T-helper 1 cell treated with Interleukin-12 subunit alpha and Interleukin-12 subunit beta and Interleukin-4 antibody, amounts not matched to agents 30 μg/mL and 1 μg/mL, for 36 hours (primary cell): Measurements from ENCODE around the gene TRAF4.
"Not testable (repeated sequence)": the region's sequence is repeated elsewhere in the genome, so short reads cannot be mapped to it uniquely, and the experiment has no call there.

Experiments
- H3K27ac Mint-ChIP-seq: one replicate; pipeline ENCODE4 v1.8.0; 2021; ENCODE audit warnings: mild to moderate bottlenecking, mixed read lengths
- H3K27me3 Mint-ChIP-seq: one replicate; pipeline ENCODE4 v1.8.0; 2021; ENCODE audit warnings: low read depth, mixed read lengths
- H3K36me3 Mint-ChIP-seq: one replicate; pipeline ENCODE4 v1.8.0; 2021; ENCODE audit warnings: low read depth, mixed read lengths
- H3K4me1 Mint-ChIP-seq: one replicate; pipeline ENCODE4 v1.8.0; 2021; ENCODE audit warnings: low read depth, mixed read lengths
- H3K4me3 Mint-ChIP-seq: one replicate; pipeline ENCODE4 v1.8.0; 2021; ENCODE audit warnings: mild to moderate bottlenecking, moderate library complexity, mixed read lengths
- H3K9me3 Mint-ChIP-seq: one replicate; pipeline ENCODE4 v1.8.0; 2021; ENCODE audit warnings: mixed read lengths

The TRAF4 gene

GRCh38 chr17:28734712-28735241, 9.0 kb upstream of the TRAF4 start:
- peaks cover 22% of the 10 kb centered on the region for H3K4me1 Mint-ChIP-seq
- H3K4me3 Mint-ChIP-seq = no peak overlapping the region
- H3K9me3 Mint-ChIP-seq = no peaks in the 10 kb centered on the region
- H3K27me3 Mint-ChIP-seq = no peaks in the 10 kb centered on the region
- H3K36me3 Mint-ChIP-seq = peaks cover 8% of the 10 kb centered on the region
- H3K27ac Mint-ChIP-seq = no peak overlapping the region

GRCh38 chr17:28735242-28735722, 8.5 kb upstream of the TRAF4 start:
- Mint-ChIP-seq H3K27ac (no peak overlapping the region), H3K9me3 (no peaks in the 10 kb centered on the region), H3K36me3 (peaks cover 8% of the 10 kb centered on the region), H3K27me3 (no peaks in the 10 kb centered on the region), H3K4me1 (peaks cover 21% of the 10 kb centered on the region), H3K4me3 (no peak overlapping the region)

- not testable (repeated sequence) for H3K27ac Mint-ChIP-seq, H3K9me3 Mint-ChIP-seq, H3K27me3 Mint-ChIP-seq, H3K36me3 Mint-ChIP-seq, H3K4me3 Mint-ChIP-seq
- peaks cover 21% of the 10 kb centered on the region for H3K4me1 Mint-ChIP-seq
These were observed 7.7 kb upstream of the TRAF4 start for GRCh38 chr17:28735913-28736769.

- H3K4me1 Mint-ChIP-seq = peaks cover 23% of the 10 kb centered on the region
- H3K9me3 Mint-ChIP-seq = no peaks in the 10 kb centered on the region
- peaks cover 8% of the 10 kb centered on the region for H3K36me3 Mint-ChIP-seq
- no peak overlapping the region for H3K4me3 Mint-ChIP-seq
- no peaks in the 10 kb centered on the region for H3K27me3 Mint-ChIP-seq
- no peak overlapping the region for H3K27ac Mint-ChIP-seq
These were observed 6.5 kb upstream of the TRAF4 start for GRCh38 chr17:28737316-28737715.

- Mint-ChIP-seq H3K27me3 (no peaks in the 10 kb centered on the region), H3K4me3 (peak overlapping the region; percentile 63), H3K27ac (peak overlapping the region; percentile 86)
These were observed 5.8 kb upstream of the TRAF4 start for GRCh38 chr17:28737770-28738679.

GRCh38 chr17:28738680-28739384, 5.0 kb upstream of the TRAF4 start:
- H3K4me3 Mint-ChIP-seq = peak overlapping the region; percentile 63
- H3K9me3 Mint-ChIP-seq = no peaks in the 10 kb centered on the region
- peaks cover 8% of the 10 kb centered on the region for H3K36me3 Mint-ChIP-seq
- H3K27ac Mint-ChIP-seq = peak overlapping the region; percentile 86
- H3K27me3 Mint-ChIP-seq = no peaks in the 10 kb centered on the region
- H3K4me1 Mint-ChIP-seq = peaks cover 26% of the 10 kb centered on the region

More at GRCh38 chr17:28737770-28738679, 5.8 kb upstream of the TRAF4 start:
- Mint-ChIP-seq H3K9me3 (no peaks in the 10 kb centered on the region), H3K4me1 (peaks cover 24% of the 10 kb centered on the region), H3K36me3 (peaks cover 8% of the 10 kb centered on the region)

GRCh38 chr17:28740406-28741357, 3.1 kb upstream of the TRAF4 start:
- H3K9me3 Mint-ChIP-seq = no peaks in the 10 kb centered on the region
- H3K27ac Mint-ChIP-seq = no peak overlapping the region
- H3K4me1 Mint-ChIP-seq = peaks cover 26% of the 10 kb centered on the region
- H3K27me3 Mint-ChIP-seq = no peaks in the 10 kb centered on the region
- H3K36me3 Mint-ChIP-seq = peaks cover 8% of the 10 kb centered on the region
- no peak overlapping the region for H3K4me3 Mint-ChIP-seq

- Mint-ChIP-seq H3K27ac (no peak overlapping the region), H3K4me1 (peaks cover 31% of the 10 kb centered on the region), H3K4me3 (no peak overlapping the region), H3K36me3 (peaks cover 8% of the 10 kb centered on the region), H3K27me3 (no peaks in the 10 kb centered on the region), H3K9me3 (no peaks in the 10 kb centered on the region)
These were observed 2.2 kb upstream of the TRAF4 start for GRCh38 chr17:28741358-28742349.

GRCh38 chr17:28744104-28744971, 527 bp downstream of the TRAF4 start:
- Mint-ChIP-seq H3K36me3 (peaks cover 8% of the 10 kb centered on the region), H3K27me3 (no peaks in the 10 kb centered on the region), H3K27ac (peak overlapping the region; percentile 87), H3K4me1 (peaks cover 24% of the 10 kb centered on the region), H3K9me3 (no peaks in the 10 kb centered on the region), H3K4me3 (peak overlapping the region; percentile 90)

GRCh38 chr17:28744972-28745785, 1.4 kb downstream of the TRAF4 start:
- Mint-ChIP-seq H3K4me3 (peak overlapping the region; percentile 90), H3K4me1 (peaks cover 25% of the 10 kb centered on the region), H3K27me3 (no peaks in the 10 kb centered on the region), H3K27ac (peak overlapping the region; percentile 87), H3K36me3 (peaks cover 6% of the 10 kb centered on the region), H3K9me3 (no peaks in the 10 kb centered on the region)

- H3K27me3 Mint-ChIP-seq = no peaks in the 10 kb centered on the region
- H3K4me1 Mint-ChIP-seq = peaks cover 26% of the 10 kb centered on the region
- H3K4me3 Mint-ChIP-seq = peak overlapping the region; percentile 90
- H3K27ac Mint-ChIP-seq = peak overlapping the region; percentile 87
- H3K36me3 Mint-ChIP-seq = peaks cover 6% of the 10 kb centered on the region
- H3K9me3 Mint-ChIP-seq = no peaks in the 10 kb centered on the region
These were observed 2.1 kb downstream of the TRAF4 start for GRCh38 chr17:28745786-28746411.
